ENCODE measurements around the gene IRS1. TPM values are rescaled to one million over a fixed set of nuclear protein-coding genes. Genes with fewer than 3 reads are reported as not detected.

The IRS1 gene
- polyA plus RNA-seq, 1 donor (not counting 4 experiments of a cell fraction or from before 2014, with no cell fraction given), result 11.2 TPM

GRCh38 chr2:226790431-226790830, 9.2 kb downstream of the IRS1 start:
- TF ChIP-seq CTCF (optimal IDR thresholded peaks at IDR 0.05 in 1 of 3, IDR thresholded peaks at IDR 0.05 in 1 of 3, conservative IDR thresholded peaks at IDR 0.05 in 1 of 3; ENCODE audit: extremely low read depth in 1 of 3, insufficient read depth in 2 of 3, low read length in 3 of 3), result no peak
- Histone ChIP-seq H3K27ac (ENCODE audit: control insufficient read depth, insufficient read depth, low read length) (no peak overlapping the region), H3K9ac (ENCODE audit: control insufficient read depth, extremely low read depth, insufficient read depth, low read length) (peak overlapping the region; percentile 95), H3K27me3 (ENCODE audit: control insufficient read depth, extremely low read depth, insufficient read depth, low read length) (no peaks in the 10 kb centered on the region), H3K9me3 (ENCODE audit: control insufficient read depth, low read depth, low read length) (no peaks in the 10 kb centered on the region), H3K4me3 (ENCODE audit: control insufficient read depth in 2 of 3, extremely low read depth in 1 of 3, insufficient read depth in 2 of 3, low read depth in 1 of 3, low read length in 3 of 3) (peak overlapping the region in 2 of 3 experiments; percentile 74 to 82), H2AFZ (ENCODE audit: control insufficient read depth, low read length) (no peak overlapping the region), H3K4me1 (ENCODE audit: control insufficient read depth, extremely low read depth, insufficient read depth, low read length) (peaks cover 29% of the 10 kb centered on the region), H3K36me3 (ENCODE audit: control insufficient read depth in 2 of 2, extremely low read depth in 1 of 2, insufficient read depth in 2 of 2, low read length in 2 of 2) (peaks cover 4 to 13% of the 10 kb centered on the region in 2 experiments), H3K9me1 (ENCODE audit: control insufficient read depth, extremely low read depth, insufficient read depth, low read length) (no peaks in the 10 kb centered on the region), H4K20me1 (ENCODE audit: control insufficient read depth, extremely low read depth, insufficient read depth, low read length) (no peaks in the 10 kb centered on the region), H3K4me2 (ENCODE audit: control insufficient read depth, extremely low read depth, insufficient read depth, low read depth, low read length) (peak overlapping the region; percentile 80), H3K79me2 (ENCODE audit: control insufficient read depth, insufficient read depth, low read length) (peaks cover 75% of the 10 kb centered on the region)
- DNase-seq (ENCODE audit: low read depth, low spot score) (no peak), FAIRE-seq (no peak)
- dilution Hi-C loops (cut with MboI; ENCODE audit: extremely low pct_ligation_motif_present, low sequenced_read_pairs), result no loop called here

- Histone ChIP-seq H3K9me1 (ENCODE audit: control insufficient read depth, extremely low read depth, insufficient read depth, low read length) (no peaks in the 10 kb centered on the region), H3K79me2 (ENCODE audit: control insufficient read depth, insufficient read depth, low read length) (peaks cover 71% of the 10 kb centered on the region), H4K20me1 (ENCODE audit: control insufficient read depth, extremely low read depth, insufficient read depth, low read length) (no peaks in the 10 kb centered on the region), H3K36me3 (ENCODE audit: control insufficient read depth in 2 of 2, extremely low read depth in 1 of 2, insufficient read depth in 2 of 2, low read length in 2 of 2) (peaks cover 0 to 13% of the 10 kb centered on the region in 2 experiments), H3K9me3 (ENCODE audit: control insufficient read depth, low read depth, low read length) (no peaks in the 10 kb centered on the region), H3K27me3 (ENCODE audit: control insufficient read depth, extremely low read depth, insufficient read depth, low read length) (no peaks in the 10 kb centered on the region), H3K9ac (ENCODE audit: control insufficient read depth, extremely low read depth, insufficient read depth, low read length) (no peak overlapping the region), H3K4me2 (ENCODE audit: control insufficient read depth, extremely low read depth, insufficient read depth, low read depth, low read length) (no peak overlapping the region), H3K4me3 (ENCODE audit: control insufficient read depth in 2 of 3, extremely low read depth in 1 of 3, insufficient read depth in 2 of 3, low read depth in 1 of 3, low read length in 3 of 3) (no peak overlapping the region), H3K27ac (ENCODE audit: control insufficient read depth, insufficient read depth, low read length) (no peak overlapping the region), H3K4me1 (ENCODE audit: control insufficient read depth, extremely low read depth, insufficient read depth, low read length) (peaks cover 25% of the 10 kb centered on the region), H2AFZ (ENCODE audit: control insufficient read depth, low read length) (no peak overlapping the region)
- DNase-seq (ENCODE audit: low read depth, low spot score) (no peak), FAIRE-seq (no peak)
- TF ChIP-seq EZH2 (IDR thresholded peaks at IDR 0.05; ENCODE audit: low read length) (no peak), CTCF (optimal IDR thresholded peaks at IDR 0.05 in 1 of 3, IDR thresholded peaks at IDR 0.05 in 1 of 3, conservative IDR thresholded peaks at IDR 0.05 in 1 of 3; ENCODE audit: extremely low read depth in 1 of 3, insufficient read depth in 2 of 3, low read length in 3 of 3) (no peak)
- dilution Hi-C loops (cut with MboI; ENCODE audit: extremely low pct_ligation_motif_present, low sequenced_read_pairs), result no loop called here
These were observed 9.6 kb downstream of the IRS1 start for GRCh38 chr2:226790011-226790410.

Measured in keratinocyte (primary cell).